AG09319 (cell line): Measurements from ENCODE around the gene SPOCK2.

Experiments used
- DNase-seq: peaks from one replicate; pipeline ENCODE4 v3.0.0-alpha.2; 2010; ENCODE audit warnings: low read depth; ENCODE audit errors: extremely low read depth
- TF ChIP-seq, protein P1 (sequence below): IDR thresholded peaks from 2 replicates; pipeline ENCODE4 v1.5.1; 2011; ENCODE audit warnings: low read depth, mild to moderate bottlenecking, inconsistent platforms, low read length, moderate library complexity

The SPOCK2 gene

DNA sequence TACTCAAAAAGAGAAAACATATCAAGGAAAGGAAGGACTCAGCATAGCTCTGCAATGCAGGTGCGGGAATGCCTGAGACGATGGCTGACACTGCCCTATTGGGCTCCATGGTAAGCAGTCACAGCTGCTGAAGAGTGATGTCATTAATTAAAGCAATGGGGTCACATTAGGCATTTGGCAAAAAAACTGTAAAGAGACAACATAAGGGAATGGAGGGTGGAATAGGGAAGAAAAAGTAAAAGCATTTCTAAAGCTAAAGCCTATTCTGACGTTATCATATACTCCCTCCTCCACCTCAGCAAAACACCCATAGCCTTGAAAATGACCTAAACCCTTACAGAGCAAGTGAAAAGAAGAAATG lies 38.5 kb upstream of the SPOCK2 start:
- TF ChIP-seq, protein P1, sequence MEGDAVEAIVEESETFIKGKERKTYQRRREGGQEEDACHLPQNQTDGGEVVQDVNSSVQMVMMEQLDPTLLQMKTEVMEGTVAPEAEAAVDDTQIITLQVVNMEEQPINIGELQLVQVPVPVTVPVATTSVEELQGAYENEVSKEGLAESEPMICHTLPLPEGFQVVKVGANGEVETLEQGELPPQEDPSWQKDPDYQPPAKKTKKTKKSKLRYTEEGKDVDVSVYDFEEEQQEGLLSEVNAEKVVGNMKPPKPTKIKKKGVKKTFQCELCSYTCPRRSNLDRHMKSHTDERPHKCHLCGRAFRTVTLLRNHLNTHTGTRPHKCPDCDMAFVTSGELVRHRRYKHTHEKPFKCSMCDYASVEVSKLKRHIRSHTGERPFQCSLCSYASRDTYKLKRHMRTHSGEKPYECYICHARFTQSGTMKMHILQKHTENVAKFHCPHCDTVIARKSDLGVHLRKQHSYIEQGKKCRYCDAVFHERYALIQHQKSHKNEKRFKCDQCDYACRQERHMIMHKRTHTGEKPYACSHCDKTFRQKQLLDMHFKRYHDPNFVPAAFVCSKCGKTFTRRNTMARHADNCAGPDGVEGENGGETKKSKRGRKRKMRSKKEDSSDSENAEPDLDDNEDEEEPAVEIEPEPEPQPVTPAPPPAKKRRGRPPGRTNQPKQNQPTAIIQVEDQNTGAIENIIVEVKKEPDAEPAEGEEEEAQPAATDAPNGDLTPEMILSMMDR, result no peak
- no peak for DNase-seq

DNA sequence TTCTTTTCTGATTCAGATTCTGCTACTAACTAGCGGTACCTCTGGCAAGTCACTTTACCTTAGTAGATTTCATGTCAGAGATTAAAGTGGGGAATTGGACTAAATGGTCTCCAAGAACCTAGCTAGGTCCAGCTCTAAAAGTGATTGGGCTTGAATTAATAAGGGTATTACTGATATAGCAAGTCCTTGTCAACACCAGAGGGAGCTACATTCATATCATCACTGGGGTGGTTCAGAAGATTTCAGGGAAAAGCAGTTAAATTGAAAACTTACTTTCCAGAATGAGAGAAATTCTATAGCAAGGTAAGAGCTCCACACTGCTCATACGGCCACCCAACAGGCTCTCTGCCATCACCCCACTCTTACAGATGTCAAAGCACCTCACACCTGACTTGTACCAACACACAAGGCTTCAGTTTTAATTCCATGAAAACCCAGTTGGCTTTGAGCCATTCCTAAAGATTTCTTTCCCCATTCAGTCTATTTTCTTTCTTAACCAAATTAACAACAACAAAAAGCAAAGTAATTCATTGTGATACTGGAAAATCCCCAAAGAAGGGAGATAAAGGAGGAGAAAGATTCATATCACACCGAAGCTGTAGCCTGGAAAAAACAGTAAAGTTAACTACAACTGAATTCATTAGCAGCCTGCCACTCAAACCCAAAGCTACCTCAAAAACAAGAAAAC lies 38.0 kb upstream of the SPOCK2 start:
- no peak for DNase-seq
- TF ChIP-seq, protein P1, result peak; percentile 50

DNA sequence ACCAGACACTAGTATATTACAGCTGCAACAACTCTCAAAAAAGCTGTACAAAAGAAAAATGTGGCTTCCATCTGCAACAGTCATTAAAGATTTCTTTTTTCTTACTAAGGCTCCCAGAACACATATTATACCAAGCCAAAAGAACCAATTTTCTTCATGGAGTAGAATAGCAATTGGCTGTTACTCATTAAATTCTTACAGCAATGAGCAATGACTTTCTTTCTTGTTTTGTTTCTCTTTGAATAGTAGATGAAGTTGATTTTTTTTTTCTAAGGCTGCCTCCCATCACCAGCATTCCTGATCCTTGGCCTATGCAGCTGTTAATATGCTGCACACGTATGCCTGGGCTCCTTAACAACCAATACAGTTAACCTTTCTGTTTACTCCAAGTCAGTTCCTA lies 36.6 kb upstream of the SPOCK2 start:
- TF ChIP-seq, protein P1, result no peak
- DNase-seq, result no peak

DNA sequence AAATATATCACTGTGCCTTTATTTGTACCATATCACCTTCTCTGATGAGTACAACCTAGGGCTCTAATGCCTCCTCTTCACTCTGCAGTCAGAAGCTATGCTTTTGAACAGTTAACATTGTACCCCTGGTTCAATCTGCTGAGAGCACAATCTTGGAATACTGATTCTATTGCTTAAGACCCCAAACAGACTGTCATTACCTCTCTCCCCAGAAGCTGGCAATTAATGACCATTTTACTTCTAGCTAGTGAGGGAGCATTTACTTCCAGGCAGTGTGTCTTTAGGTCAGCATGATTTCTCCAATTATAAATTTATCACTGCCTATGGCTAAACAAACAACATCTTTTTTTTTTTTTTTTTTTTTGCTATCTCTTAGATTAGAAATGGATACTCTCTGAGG lies 36.0 kb upstream of the SPOCK2 start:
- DNase-seq, result no peak
- TF ChIP-seq, protein P1, result no peak

DNA sequence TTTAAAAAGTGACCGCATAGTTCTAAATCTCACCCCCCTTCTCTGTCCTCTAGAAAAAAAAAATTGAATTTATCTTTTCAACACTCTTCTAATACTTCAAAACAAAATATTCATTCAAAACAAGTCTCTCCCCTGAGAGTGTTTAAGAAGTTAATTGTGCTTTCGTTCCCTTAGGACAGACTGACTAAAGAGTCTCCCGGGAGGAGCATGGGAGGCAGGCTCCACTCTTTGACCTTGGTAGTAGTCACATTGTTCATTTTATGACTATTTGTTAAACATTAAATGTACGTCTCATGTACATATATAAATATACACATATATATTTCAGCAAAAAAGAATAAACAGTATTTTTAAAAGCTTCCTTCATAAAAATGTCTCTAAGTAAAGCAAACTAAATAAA lies 35.3 kb upstream of the SPOCK2 start:
- TF ChIP-seq, protein P1, result no peak
- DNase-seq, result no peak

DNA sequence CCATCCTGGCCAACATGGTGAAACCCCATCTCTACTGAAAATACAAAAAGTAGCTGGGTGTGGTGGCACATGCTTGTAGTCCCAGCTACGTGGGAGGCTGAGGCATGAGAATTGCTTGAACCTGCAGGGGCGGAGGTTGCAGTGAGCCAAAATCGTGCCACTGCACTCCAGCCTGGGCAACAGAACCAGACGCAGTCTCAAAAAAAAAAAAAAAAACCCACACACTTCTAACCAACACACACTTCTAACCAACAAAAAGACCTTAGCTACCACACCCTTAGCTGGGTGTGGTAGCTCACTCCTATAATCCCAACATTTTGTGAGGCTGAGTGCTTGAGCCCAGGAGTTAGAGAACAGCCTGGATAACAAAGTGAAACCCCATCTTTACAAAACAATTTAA lies 33.9 kb upstream of the SPOCK2 start:
- no peak for DNase-seq
- TF ChIP-seq, protein P1, result no peak

DNA sequence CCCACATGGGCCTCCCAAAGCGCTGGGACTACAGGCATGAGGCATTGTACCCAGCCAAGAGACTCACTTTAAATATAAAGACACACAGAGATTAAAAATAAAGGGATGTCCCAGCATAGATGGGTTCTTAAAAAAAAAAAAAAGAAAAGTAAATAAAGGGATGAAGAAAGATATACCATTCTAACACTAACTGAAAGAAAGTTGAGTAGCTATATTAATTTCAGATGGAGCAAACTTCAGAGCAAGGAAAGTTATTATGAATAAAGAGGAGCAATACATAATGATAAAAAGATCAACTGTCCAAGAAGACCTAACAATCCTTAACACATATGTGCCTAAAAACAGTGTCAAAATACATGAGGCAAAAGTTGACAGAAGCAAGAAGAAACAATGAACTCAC lies 33.0 kb upstream of the SPOCK2 start:
- TF ChIP-seq, protein P1, result no peak
- DNase-seq, result no peak
